ENCODE results near the gene ZNF729. TPM values are rescaled to one million over a fixed set of nuclear protein-coding genes. Genes with fewer than 3 reads are reported as not detected.
"Not testable (repeated sequence)": the region's sequence is repeated elsewhere in the genome, so short reads cannot be mapped to it uniquely, and the experiment has no call there.

Gene ZNF729
- not detected for total RNA-seq
- long read RNA-seq: 0 reads

DNA sequence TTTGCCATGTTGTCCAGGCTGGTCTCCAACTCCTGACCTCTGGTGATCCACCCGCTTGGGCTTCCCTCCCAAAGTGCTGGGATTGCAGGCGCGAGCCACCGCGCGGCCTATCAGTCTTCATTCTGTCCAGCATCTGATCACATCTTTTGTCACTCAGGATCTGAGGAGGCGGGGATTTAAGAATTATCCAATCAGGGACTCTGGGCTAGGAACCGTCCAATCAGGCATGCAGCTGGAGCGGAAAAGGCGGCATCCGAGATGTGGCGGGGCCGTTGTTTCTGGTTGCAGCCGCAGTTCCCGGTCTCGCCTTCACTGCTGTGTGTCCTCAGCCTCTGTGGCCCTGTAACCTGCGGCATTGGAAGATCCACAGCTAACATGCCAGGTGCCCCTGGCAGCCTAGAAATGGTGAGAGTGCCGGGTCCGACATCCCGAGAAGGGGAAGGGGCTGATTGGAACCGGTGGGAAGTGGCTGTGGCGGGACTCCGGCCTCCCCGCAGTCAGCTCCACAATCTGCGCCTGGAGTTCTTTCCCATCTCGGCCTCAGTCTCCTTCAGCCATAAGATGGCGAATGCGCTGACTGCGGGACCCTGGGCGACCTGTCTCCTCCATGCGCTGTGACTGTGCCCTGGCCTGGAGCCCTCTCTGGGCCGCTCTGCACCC lies at the start of gene ZNF729:
Gene ZNF729 (plus strand): TSS at position 291 of the 660 bp plus-strand sequence. CDS start 85 bp downstream, at position 376.
- ATAC-seq: peak in 1 of 2 donors; percentile 52
- peak; percentile 46 for DNase-seq
- intact Hi-C loops (cut with DNase I): no loop called here

GRCh38 chr19:22256856-22257255 lies 29.4 kb upstream of the ZNF729 start:
- intact Hi-C loops (cut with DNase I): no loop called here
- ATAC-seq: no peak
- no peak for DNase-seq

DNA sequence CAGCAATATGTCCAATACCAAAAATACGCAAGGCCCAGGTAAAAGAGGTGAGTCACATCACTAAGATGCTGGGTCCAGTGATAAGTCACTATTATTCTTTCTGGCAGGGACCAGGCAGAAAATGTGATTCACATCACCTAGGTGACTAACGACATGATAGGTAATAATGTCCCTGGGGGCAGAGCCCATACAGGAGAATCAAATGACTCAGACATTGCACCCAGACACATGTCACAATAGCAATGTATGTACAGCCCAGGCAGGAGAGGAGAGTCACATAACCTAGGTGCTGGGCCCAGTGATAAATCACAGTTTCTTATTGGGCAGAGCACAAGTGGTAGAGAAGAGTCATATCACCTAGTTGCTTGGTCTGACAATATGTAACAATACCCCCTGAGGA lies 28.9 kb upstream of the ZNF729 start:
- ATAC-seq (no peak), DNase-seq (no peak)
- intact Hi-C loops (cut with DNase I): no loop called here

GRCh38 chr19:22257916-22258315 lies 28.3 kb upstream of the ZNF729 start:
- DNase-seq (no peak), ATAC-seq (no peak)
- intact Hi-C loops (cut with DNase I): no loop called here

DNA sequence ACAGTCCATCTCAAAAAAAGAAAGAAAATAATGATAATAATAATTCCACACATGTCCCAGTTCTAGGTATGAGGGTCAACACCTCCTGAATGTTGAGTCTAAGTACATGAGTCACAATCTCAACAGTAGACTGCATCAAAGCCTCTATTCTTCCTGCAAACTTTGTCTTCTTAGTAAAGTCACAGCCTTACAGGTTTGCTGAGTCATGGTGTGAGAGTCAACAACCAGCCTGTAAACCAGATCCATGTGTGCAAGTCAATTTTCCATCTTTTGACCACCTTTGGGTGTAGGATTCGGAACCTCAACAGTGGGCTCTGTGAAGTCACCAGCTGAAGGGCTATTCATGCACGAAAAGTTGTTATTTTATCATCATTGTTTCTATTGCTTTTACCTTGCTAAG lies 25.7 kb upstream of the ZNF729 start:
- ATAC-seq: no peak
- intact Hi-C loops (cut with DNase I): no loop called here
- DNase-seq: no peak

GRCh38 chr19:22261596-22261995 lies 24.6 kb upstream of the ZNF729 start:
- intact Hi-C loops (cut with DNase I): no loop called here
- DNase-seq (no peak), ATAC-seq (no peak)

DNA sequence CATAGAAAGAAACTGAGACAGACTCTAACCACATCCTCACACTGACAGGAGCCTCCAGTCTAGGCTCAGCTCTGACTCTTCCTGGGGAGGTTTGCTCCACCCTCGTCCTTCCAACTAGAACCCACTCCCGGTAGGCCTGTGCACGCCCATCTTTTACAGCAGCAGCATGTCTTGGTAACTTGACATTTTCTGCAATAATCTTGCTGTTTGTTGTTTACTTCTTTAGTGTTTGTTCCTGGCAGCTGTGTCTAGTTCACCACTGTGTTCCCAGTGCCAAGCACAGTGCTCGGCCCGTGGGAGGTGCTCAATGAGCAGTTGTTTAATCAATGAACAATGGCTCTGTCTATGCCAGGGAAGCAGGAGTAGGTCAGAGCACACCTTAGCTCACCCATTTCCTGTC lies 23.1 kb upstream of the ZNF729 start:
- no peak for DNase-seq
- no peak for ATAC-seq
- intact Hi-C loops (cut with DNase I): no loop called here

GRCh38 chr19:22321554-22321953 lies 35.3 kb downstream of the ZNF729 start:
- intact Hi-C loops (cut with DNase I); DNase-seq; ATAC-seq: not testable (repeated sequence)

- intact Hi-C loops (cut with DNase I): no loop called here
- ATAC-seq: no peak
- no peak for DNase-seq
Measured at GRCh38 chr19:22326219-22326618, 40.0 kb downstream of the ZNF729 start.

GRCh38 chr19:22327321-22327720 lies 41.1 kb downstream of the ZNF729 start:
- intact Hi-C loops (cut with DNase I): no loop called here

DNA sequence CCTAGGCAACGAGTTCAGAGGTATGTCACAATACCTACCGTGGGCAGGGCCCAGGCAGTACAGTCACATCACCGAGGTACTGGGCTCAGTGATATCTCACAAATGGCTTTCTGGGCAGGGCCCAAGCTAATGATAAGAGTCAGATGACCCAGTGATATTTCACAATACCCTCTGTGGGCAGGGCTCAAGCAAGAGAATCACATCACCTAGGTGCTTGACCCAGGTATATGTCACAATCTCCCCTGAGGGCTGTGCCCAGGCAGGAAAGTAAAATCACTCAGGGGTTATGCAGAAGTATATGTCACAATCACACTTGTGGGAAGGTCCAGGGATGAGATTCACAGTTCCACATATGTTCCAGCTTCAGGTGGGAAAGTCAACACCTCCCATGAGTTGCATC lies 45.3 kb downstream of the ZNF729 start:
- ATAC-seq (no peak), DNase-seq (no peak)
- intact Hi-C loops (cut with DNase I): no loop called here

More at GRCh38 chr19:22327321-22327720, 41.1 kb downstream of the ZNF729 start:
- DNase-seq (no peak), ATAC-seq (no peak)

DNA sequence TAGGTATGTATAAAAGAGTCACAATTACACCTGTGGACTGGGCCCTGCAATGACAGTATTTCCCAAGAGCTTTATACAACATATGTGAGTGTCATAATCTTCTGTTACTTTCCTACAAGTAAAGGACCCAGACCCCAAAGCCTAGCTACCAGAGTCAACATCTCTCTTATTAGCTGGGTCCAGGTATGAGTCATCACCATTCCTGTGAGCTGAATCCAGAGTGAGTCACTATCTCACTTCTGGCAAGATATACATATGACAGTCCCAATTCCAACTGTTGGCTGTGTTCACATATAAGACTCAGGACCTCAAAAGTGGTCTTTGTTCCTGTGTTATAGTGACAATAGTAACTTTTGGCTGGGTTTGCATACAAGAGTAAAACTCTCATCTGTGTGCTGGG lies 46.7 kb downstream of the ZNF729 start:
- ATAC-seq (no peak), DNase-seq (no peak)
- intact Hi-C loops (cut with DNase I): no loop called here

DNA sequence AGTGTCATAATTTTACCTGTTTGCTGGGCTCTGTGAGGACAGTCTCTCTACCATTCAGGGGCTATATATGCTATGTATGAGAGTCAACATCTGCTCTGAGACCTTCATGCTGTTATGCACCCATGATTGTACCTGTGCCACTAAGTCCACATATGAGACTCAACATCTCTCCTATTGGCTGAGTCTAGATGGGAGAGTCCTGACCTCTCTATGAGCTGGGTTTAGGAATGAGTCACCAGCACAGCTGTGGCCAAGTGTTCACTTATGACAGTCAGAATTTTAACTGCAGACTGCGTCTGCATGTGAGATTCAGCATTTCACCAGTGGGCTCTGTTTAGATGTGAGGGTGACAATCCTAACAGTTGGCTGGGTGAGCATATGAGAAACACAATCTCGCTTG lies 49.5 kb downstream of the ZNF729 start:
- ATAC-seq: no peak
- no peak for DNase-seq
- intact Hi-C loops (cut with DNase I): no loop called here

GRCh38 chr19:22354665-22355064 lies 68.4 kb downstream of the ZNF729 start:
- no peak for ATAC-seq
- no peak for DNase-seq
- intact Hi-C loops (cut with DNase I): no loop called here

Other genes starting within 250 kb of the ZNF729 start
- gene ZNF257, start 234.0 kb upstream of the ZNF729 start, total RNA-seq: 1 to 10 TPM in 1 of 2 donors, under 1 TPM in 1; 0.88 to 1.4 TPM
- 1 to 10 TPM; 2.5 to 3.7 TPM for gene ZNF676, start 89.5 kb upstream of the ZNF729 start, total RNA-seq
- gene ZNF98, start 135.9 kb downstream of the ZNF729 start, total RNA-seq: 1 to 10 TPM in 1 of 2 donors, under 1 TPM in 1; 0.50 to 4.9 TPM